22Rv1 (cell line): ENCODE results near the gene CTCFL.

Experiments used
- ZFX ChIP-seq: fragments of 450-650 bp; IDR thresholded peaks from 2 replicates; pipeline ENCODE4 v1.6.1; 2017; ENCODE audit warnings: antibody characterized with exemption, borderline replicate concordance
- TF ChIP-seq, protein P1 (sequence below): fragments of 450-650 bp; IDR thresholded peaks from 2 replicates; pipeline ENCODE4 v1.5.1; 2017; ENCODE audit warnings: mild to moderate bottlenecking

DNA sequence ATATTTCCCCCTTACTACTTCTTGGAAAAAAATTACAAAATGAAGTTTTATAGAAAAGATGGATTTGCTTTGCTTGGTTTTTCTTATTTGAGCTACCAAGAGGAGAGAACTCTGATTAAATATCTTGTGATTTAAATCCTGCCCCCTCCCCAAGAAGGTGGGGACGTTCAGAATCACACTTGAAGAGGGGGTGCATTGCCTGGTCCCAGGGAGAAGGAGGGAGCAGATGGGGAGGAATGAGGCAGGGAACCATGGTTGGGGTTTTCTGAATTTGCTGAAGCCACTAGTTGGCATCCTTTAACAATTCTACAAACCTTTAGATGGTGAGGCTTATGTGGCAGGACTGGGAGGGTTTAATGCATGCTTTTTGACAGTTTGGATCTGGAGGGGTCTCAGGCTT is 41.5 kb upstream of the CTCFL start:
- TF ChIP-seq, protein P1, sequence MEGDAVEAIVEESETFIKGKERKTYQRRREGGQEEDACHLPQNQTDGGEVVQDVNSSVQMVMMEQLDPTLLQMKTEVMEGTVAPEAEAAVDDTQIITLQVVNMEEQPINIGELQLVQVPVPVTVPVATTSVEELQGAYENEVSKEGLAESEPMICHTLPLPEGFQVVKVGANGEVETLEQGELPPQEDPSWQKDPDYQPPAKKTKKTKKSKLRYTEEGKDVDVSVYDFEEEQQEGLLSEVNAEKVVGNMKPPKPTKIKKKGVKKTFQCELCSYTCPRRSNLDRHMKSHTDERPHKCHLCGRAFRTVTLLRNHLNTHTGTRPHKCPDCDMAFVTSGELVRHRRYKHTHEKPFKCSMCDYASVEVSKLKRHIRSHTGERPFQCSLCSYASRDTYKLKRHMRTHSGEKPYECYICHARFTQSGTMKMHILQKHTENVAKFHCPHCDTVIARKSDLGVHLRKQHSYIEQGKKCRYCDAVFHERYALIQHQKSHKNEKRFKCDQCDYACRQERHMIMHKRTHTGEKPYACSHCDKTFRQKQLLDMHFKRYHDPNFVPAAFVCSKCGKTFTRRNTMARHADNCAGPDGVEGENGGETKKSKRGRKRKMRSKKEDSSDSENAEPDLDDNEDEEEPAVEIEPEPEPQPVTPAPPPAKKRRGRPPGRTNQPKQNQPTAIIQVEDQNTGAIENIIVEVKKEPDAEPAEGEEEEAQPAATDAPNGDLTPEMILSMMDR = no peak
- no peak for TF ChIP-seq ZFX
